ENCODE data around the gene DPM3.
"Not testable (repeated sequence)": the region's sequence is repeated elsewhere in the genome, so short reads cannot be mapped to it uniquely, and the experiment has no call there.

DPM3 gene

DNA sequence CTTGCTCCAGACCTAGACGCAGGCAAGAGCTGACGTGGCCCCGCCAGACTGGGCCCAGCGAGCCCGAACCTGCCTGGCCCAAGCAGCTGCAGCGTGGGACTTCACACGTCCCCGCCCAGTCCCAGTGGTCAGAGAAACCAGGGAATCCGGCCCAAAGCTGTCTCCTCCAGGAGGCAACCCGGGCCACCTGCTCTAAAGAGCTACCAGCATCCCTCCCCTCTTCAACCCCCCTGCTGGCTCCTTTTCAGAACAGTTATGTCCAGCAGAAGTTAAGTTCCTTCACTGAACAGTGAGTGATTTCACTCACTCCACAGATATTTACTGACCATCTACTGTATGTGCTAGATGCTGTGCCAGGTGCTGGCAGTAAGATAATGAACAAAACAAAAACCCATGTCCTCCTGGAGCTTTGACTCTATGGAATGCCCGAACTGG, 14.8 kb downstream of the DPM3 start:
- no peak for TF ChIP-seq CTCF (IDR thresholded peaks at IDR 0.05; ENCODE audit: low read depth, low read length, missing control alignments)
- in situ Hi-C loops (cut with HindIII; ENCODE audit: low sequenced_read_pairs): no loop called here
- DNase-seq (ENCODE audit: low read depth): no peak
- no peak overlapping the region for H3K4me3 ChIP-seq (ENCODE audit: low read depth, low read length)

- TF ChIP-seq CTCF (IDR thresholded peaks at IDR 0.05; ENCODE audit: low read depth, low read length, missing control alignments): no peak
- in situ Hi-C loops (cut with HindIII; ENCODE audit: low sequenced_read_pairs): no loop called here
- H3K4me3 ChIP-seq (ENCODE audit: low read depth, low read length): no peak overlapping the region
- no peak for DNase-seq (ENCODE audit: low read depth)
Observed at GRCh38 chr1:155124503-155125463, 15.5 kb downstream of the DPM3 start.

DNA sequence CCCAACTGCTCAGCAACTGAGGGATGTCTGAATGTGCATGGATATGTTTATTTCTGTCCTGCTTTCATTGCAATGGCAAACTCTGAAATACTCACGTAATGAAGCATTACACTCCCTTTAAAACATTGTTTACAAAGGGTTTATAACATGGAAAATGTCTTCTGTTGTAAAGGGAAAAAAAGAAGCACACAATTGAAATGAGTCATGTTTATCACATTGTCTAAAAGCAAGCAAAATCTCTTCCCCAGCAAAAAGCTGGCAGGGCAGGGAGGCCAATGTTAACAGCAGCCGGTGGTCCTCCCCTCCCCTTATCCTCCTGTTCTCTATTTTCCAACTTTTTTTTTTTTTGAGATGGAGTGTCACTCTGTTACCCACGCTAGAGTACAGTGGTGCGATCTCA, 16.5 kb downstream of the DPM3 start:
- TF ChIP-seq CTCF (IDR thresholded peaks at IDR 0.05; ENCODE audit: low read depth, low read length, missing control alignments): no peak
- DNase-seq (ENCODE audit: low read depth): no peak
- in situ Hi-C loops (cut with HindIII; ENCODE audit: low sequenced_read_pairs): no loop called here
- H3K4me3 ChIP-seq (ENCODE audit: low read depth, low read length): no peak overlapping the region

DNA sequence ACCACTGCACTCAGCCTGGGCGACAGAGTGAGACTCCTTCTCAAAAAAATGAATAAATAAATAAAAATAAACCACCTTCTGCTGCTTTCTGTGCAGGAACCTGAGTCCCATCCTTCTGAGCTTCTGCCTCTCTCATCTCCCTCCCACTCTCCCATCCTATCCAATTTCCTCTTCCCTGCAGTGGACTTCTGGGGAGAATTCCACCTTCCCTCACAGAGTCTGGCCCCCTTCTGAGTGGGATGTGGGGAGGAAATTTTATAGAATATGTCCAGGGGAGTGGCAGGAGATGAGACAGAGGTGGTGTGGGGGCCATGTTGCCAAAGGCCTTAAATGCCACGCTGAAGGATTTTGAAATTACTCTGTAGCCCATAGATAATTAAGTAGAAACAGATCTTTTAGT, 18.0 kb downstream of the DPM3 start:
- no peak overlapping the region for H3K4me3 ChIP-seq (ENCODE audit: low read depth, low read length)
- TF ChIP-seq CTCF (IDR thresholded peaks at IDR 0.05; ENCODE audit: low read depth, low read length, missing control alignments): no peak
- in situ Hi-C loops (cut with HindIII; ENCODE audit: low sequenced_read_pairs): no loop called here
- DNase-seq (ENCODE audit: low read depth): no peak

GRCh38 chr1:155121249-155121648, 19.1 kb downstream of the DPM3 start:
- H3K4me3 ChIP-seq (ENCODE audit: low read depth, low read length): no peak overlapping the region
- TF ChIP-seq CTCF (IDR thresholded peaks at IDR 0.05; ENCODE audit: low read depth, low read length, missing control alignments): no peak
- DNase-seq (ENCODE audit: low read depth): no peak
- in situ Hi-C loops (cut with HindIII; ENCODE audit: low sequenced_read_pairs): no loop called here

GRCh38 chr1:155120253-155120652, 20.1 kb downstream of the DPM3 start:
- no peak for DNase-seq (ENCODE audit: low read depth)
- no peak for TF ChIP-seq CTCF (IDR thresholded peaks at IDR 0.05; ENCODE audit: low read depth, low read length, missing control alignments)
- in situ Hi-C loops (cut with HindIII; ENCODE audit: low sequenced_read_pairs): no loop called here
- no peak overlapping the region for H3K4me3 ChIP-seq (ENCODE audit: low read depth, low read length)

- H3K4me3 ChIP-seq (ENCODE audit: low read depth, low read length); in situ Hi-C loops (cut with HindIII; ENCODE audit: low sequenced_read_pairs): not testable (repeated sequence)
Observed at GRCh38 chr1:155118090-155118489, 22.2 kb downstream of the DPM3 start.

More at GRCh38 chr1:155118090-155118489, 22.2 kb downstream of the DPM3 start:
- DNase-seq (ENCODE audit: low read depth): not testable (repeated sequence)

All from astrocyte of the cerebellum (primary cell).